Skeletal muscle cell (primary cell): ENCODE results near the gene ZBTB22.
A peak's percentile ranks its signal among the peaks of the same experiment; 100 is the strongest.

Experiments
- DNase-seq: peaks from one replicate; pipeline ENCODE4 v3.0.0-alpha.2; 2010; ENCODE audit warnings: low read depth
- H3K4me3 ChIP-seq: 2 replicates; pipeline ENCODE4 v1.5.1; 2011; ENCODE audit warnings: low read depth, mild to moderate bottlenecking, control low read depth, low read length, moderate library complexity

ZBTB22 gene

DNA sequence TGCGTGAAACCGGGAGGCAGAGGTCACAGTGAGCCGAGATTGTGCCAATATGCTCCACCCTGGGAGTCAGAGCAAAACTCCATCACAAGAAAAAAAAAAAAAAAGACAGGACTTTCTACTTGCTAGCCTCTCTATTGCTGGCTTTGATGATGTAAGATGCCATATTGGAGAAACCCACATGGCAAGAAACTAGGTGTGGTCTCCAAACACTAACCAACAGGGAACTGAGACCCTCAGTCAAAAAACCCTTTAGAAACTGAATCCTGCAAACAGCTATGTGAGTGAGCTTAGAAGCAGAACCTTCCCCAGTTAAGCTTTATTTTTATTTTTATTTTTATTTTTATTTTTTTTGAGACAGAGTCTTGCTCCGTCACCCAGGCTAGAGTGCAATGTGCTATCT, 18.4 kb upstream of the ZBTB22 start:
- no peak overlapping the region for H3K4me3 ChIP-seq
- DNase-seq: no peak

DNA sequence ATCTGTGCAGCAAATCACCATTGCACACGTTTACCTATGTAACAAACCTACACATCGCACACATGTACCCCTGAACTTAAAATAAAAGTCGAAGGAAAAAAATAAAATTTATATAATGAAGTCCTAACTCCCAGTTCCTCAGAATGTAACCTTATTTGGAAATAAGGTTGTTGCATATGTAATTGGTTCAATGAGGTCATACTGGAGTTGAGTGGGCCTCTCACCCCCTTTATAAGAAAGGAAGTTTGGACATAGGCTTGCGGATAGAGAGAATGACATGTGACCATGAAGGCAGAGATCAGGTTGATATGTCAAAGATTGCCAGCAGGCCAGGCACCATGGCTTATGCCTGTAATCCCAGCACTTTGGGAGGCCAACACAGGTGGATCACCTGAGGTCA, 16.1 kb upstream of the ZBTB22 start:
- DNase-seq: no peak
- H3K4me3 ChIP-seq: no peak overlapping the region

DNA sequence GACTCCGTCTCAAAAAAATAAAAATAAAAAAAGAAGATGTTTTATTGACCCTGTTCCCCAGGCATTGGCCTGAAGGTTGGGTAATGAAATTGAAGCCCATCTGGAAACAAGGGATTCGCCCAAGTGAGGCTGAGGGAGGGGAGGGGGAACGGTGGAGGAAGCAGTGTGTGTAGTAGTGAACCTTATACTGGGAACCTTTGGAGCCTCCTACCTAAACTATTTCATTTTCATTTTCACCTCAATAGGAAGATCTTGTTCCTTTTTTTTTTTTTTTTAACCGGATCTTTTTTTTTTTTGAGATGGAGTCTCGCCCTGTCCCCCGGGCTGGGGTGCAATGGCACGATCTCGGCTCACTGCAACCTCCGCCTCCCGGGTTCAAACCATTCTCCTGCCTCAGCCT, 13.2 kb upstream of the ZBTB22 start:
- no peak overlapping the region for H3K4me3 ChIP-seq

DNA sequence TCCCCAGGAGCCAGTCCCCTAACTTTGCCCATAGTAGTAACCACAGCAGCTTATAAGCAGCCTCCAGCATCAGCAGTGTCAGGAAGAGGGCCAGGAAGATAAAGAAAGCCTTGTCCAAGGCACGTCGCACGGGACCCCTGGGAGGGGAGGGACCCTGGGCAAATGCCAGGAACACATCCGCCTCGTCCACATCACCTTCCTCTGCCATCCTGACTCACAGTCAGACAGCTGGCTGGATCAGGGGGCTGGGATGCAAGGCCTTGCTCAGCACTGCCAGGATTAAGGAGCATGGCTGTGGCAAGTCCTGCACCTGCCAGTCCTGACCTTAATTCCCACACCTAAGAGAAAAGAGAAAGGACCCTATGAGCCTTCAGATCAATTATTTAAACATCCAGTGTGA, 11.5 kb upstream of the ZBTB22 start:
- DNase-seq: no peak
- H3K4me3 ChIP-seq: no peak overlapping the region

More for the DNA sequence above, 13.2 kb upstream of the ZBTB22 start:
- no peak for DNase-seq

DNA sequence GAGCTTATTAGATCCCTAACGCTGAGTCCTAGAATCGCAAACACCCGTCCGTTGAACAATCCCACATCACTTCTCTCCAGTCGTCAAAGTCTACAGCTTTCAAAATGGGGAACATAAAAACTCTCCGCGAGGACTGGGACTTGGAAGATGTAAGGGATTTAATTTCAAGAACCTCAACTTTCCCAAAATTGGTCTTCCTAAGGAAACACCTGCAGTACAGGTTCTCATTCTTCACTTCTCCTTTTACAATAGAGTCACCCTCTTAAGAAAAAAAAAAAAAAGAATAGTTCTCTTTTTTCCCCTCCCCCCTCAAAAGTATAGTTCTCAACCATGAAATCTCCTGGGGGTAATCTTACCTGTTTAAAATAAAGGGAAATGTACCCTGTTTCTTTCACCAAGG, 6.6 kb upstream of the ZBTB22 start:
- no peak overlapping the region for H3K4me3 ChIP-seq
- DNase-seq: no peak

DNA sequence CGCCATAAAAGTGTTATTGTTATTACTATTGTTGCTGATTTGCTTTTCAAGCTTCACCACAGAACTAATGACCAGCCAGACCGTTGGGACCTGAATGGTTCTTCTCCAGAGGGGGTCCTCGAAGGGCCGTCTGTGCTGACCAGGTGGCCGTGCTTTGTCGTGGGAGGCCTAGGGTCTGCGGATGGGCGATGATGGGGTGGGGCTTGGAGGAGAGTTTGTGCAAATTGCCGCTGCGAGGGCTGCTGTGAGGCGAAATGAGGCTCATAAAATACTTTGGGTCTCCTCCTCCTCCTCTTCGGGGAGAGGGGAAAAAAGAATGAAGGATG, 6.0 kb upstream of the ZBTB22 start:
- no peak for DNase-seq
- H3K4me3 ChIP-seq: peak overlapping the region; percentile 85

DNA sequence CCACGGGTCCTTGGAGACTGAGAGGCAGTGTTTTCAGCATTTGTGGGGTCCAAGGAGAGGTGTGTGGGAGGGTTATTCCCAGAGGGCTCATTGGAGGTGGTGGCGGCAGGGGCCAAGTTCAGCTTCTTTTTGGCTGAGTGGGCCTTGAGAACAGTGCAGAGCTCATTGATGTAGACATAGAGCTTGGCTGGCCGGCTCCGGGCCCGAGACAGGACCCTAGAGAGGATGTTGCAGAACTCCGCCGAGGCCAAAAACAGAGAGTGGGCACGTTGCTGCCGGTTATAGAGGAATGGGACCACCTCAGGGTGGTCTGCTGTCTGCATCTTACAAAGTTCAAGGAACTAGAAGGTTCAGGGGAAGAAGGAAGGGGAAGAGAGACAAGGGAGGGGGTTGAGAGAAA, 3.7 kb upstream of the ZBTB22 start:
- peak overlapping the region; percentile 85 for H3K4me3 ChIP-seq
- DNase-seq: no peak

DNA sequence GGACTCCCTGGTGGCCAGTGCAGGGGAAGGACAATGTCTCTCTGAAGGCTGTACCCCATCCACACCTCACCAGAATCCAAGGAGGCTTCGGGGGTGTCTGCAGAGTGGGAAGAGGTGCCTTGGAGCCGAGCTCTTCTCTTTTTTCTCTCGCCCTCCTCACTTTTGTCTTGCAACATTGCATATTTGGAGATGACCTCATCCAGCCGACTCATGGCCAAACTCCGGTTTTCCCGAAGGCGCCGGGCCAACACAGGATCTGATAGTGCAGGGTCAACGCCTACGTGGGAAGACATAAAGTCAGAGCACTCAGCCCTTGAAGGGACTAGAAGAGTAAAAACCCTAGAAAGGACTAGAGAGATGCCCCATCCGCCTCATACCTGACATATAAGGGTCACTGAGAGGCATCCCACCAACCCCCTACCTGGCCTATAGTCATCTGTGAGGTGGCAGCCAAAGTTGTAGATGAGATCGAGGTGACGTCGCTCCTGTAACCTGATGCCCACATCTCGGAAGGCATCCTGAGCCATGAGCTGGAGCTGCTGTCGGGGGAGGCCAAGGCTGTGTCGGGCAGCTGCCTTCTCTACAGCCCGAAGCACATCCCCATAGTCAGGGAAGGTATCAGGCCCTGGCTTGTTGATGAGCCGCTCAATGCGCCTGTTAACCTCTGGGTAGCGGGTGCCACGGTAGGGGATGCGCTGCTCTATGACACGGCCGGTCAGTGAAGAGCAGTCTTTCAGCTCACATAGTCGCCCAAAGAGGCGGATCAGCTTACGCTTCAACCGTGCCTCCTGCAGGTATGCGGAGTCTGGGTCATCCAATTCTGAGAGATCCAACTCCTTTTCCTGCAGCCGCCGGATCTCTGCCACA, 3.0 kb upstream of the ZBTB22 start:
- H3K4me3 ChIP-seq: peak overlapping the region; percentile 85

DNA sequence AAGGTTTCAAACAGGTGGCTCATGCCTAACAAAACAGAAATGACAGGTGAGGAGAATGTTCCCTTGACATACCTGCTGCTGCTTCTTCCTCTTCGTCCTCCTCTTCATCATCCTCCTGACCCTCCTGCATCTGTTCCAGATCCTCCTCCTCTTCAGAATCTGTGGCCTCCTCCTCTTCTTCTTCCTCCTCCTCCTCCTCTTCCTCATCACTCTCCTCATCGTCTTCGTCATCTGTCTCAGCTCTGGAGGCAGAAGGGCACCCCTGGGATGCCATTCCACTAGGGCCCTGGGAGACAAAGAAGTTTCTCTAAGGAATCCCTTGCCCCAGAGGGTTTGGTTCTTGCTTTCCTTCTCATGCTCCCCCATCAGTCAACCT, 2.4 kb upstream of the ZBTB22 start:
- DNase-seq: no peak
- peak overlapping the region; percentile 24 for H3K4me3 ChIP-seq

More for the DNA sequence above, 3.0 kb upstream of the ZBTB22 start:
- DNase-seq: peak; percentile 84

DNA sequence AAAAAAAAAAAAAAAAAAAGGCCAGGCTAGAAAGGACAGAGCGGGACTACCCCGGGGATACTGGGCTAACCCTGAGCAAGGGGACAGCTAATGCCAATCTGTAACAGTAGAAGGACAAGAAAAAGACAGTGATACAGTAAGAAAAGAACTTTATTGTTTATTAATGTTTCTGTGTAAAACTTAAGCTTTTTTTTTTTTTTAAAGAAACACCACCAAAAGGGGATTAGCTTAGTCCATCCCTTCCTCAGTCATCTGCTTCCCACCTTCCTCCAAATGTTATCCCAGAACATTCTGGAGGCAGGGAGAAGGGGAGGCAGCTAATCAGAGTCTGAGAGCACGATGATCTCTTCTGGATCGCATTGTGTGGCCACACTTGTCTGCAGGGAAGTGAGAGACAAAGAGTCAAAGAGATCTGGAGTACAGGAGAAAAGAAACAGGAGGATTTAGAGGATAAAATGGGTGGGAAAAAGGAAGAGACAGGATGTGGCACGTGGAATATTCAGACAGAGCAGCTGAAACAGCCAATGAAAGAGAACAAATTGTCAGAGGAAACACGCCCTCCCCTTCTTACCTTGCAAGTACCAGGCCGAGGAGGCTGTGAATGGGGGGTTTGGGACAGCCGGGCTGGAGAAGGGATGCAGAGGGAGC, 1.0 kb upstream of the ZBTB22 start:
- DNase-seq: no peak
- peak overlapping the region; percentile 60 for H3K4me3 ChIP-seq

DNA sequence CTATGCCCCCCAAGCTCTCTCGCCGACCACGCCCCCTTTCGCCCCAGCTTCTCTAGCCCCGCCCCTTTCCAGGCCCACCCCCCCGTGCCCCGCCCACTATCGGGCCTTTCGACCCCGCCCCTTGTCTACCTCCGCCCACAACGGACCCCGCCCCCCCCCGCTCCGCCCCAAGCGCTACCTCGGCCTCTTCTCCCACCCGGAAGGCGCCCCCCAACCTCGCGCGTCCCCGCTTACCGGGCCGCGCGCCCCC, 200 bp downstream of the ZBTB22 start:
- DNase-seq: no peak
- peak overlapping the region; percentile 60 for H3K4me3 ChIP-seq

DNA sequence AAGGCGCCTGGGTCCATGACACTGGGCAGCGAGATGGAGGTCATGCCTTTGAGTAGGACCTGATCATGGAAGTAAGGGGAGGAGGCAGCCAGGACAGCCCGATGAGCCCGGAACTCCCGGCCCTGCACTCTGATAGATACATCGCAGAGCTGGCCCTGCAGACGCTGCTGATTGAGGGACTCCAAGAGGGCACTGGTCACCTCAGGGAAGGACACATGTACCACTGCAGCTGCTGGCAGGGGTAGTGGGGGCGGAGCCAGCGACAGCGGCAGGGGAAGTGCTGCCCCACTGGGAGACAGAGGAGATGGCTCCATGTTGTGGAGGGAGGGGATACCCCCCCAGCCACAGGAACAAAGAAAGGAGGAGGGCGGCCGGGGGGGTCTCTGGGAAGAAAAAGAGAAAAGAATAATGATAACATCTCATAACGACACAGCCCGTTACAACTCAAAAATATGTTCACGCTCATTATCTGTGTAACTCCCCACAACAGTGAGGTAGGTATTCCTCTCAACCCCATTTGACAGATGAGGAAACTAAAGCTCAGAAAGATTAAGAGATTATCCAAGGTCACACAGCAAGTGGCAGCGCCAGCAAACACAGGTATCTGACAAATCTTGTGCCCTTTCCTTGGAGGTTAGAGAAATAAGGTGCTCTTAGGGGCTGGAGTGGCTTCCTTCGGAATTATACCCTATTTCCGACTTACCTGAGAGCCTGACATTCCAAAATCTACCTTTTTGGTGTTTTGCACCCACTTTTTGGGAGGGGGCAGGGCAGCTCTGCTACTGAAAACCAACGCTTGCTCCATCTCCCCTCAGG, 733 bp downstream of the ZBTB22 start:
- no peak for DNase-seq
- H3K4me3 ChIP-seq: peak overlapping the region; percentile 60

DNA sequence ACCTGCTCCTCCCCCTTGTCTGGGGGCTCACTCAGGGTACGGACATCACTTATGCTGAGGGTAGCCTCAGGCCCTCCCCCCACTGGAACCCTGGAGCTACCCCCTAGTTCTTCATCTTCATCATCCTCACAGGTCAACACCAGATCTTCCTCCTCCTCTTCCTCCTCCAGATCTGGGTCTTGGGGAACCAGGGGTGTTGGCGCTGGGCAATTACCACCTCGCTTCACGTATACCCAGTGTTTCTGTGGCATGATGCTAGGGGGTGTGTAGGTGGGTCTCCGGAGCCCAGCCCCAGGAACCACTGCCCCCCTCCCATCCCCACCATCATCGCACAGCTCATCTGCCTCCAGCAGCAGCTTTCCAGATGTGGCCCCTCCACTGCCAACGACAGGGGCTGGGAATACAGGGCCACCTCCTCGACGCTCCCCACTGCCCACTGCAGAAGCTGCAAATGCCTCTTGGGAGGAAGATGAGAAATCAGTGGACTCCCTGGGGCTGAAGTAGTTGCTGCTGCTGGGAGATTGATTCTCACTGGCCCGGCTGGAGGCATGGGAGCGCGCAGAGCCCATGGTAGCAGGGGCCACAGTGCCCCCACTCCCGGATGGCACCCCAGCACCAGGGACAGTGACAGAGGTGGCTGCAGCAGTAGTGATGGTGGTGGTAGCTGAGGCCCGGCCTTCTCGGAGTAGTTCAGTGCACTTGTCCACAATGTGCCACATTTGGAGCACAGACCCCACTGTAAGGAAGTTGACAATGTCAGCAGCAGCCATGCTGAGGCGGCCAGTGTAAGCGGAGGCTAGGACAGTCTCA, 1.5 kb downstream of the ZBTB22 start:
- no peak overlapping the region for H3K4me3 ChIP-seq
- DNase-seq: no peak

DNA sequence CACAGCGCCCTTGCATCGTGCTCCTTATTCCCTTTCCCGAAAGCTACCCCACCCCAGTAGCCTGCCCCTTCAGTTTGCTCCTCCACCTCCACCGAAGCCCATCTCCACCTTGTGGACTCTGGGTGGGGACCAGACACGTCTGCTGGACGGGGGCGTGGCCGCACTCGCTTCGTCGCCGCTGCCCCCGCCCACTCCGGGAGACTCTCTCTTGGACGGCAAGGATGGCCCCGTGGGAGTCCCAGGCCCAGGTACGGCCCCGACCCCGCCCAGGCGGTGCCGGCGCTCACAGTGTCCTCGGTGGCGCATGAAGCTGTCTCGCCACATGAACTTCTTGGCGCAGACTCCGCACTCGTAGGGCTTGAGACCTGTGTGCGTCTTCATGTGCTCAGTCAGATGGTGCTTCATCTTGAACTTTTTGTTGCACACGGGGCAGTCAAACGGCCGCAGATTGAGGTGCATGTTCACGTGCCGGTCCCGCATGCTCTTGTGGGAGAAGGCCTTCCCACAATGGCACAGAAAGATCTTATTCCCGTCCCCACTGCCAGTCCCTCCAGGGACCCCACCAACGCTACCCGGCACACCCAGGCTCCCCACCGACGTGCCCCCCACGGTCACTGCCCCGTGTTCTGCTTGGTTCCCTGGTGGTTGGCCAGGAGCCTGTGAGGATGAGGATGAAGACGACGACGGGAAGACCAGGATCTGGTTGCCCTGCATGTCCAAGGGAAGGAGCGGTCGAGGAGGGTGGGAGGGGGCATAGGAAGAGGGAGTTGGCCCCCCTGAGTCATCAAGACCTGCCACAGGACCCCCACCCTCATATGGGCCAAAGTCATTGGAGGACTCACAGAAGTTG, 2.4 kb downstream of the ZBTB22 start:
- H3K4me3 ChIP-seq: peak overlapping the region; percentile 74
- no peak for DNase-seq

DNA sequence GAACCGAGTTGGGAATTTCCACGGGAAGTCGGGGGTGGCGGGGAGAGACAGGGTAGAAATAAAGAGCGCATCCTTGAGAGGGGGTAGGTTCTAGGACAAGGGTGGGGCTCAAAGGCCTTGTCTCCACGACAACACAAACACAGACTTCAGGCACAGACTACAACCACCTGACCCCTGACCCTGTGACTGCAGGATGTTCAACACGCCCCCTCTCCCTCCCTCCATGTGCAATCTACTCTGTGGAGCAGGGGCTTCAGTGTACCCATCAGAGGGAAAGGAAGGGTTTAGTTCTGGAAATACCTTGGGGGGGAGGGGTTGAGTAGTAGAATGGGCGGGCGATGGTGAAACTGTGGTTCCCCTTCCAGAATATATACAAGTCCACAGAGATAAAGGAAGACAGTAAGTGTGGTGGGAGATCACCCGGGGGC, 3.0 kb downstream of the ZBTB22 start:
- no peak for DNase-seq
- H3K4me3 ChIP-seq: peak overlapping the region; percentile 74

DNA sequence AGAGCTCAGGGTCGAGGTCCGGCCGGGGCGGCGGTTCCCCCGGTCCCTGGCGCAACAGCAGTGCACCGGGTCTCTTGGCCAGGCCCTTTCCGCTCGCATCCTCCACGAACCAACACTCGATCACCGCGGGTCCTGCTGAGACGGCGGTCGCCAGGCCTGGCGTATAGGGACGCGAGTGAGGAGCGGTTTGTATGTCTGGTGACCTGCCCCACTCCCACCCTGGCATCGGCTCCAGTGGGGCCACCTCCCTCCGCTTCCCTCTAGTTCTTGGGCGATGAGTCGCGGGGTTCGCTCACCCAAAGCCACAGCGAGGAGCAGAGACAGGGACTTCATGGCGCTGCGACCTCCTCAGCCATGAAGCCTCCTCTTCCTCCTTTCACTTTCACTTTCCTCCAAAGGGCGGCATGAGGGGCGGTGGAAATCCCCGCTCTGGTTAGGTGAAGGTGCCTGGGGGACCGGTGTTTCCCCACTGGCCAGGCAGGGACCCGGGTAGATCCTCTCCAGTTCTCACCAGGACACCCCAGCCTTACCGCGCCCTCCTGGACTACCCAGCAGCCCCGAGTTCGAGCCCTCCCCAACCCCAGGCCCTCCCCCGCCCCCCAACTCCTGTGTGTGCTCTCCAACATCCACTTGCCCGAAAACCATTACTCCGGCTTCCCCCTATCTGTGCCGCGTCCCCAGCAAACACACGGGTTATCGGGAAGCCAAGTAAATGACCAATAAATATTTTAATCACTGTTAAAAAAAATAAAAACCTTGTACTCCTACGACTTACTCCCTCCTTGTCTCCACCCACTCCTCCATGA, 3.6 kb downstream of the ZBTB22 start, which contains the start of gene TAPBP:
TAPBP (minus strand) TSS at position 370 of the 806 bp plus-strand sequence; CDS start at position 333, 37 bp downstream.
- H3K4me3 ChIP-seq: peak within 1 kb of the TSS; percentile 74
- DNase-seq: no peak

DNA sequence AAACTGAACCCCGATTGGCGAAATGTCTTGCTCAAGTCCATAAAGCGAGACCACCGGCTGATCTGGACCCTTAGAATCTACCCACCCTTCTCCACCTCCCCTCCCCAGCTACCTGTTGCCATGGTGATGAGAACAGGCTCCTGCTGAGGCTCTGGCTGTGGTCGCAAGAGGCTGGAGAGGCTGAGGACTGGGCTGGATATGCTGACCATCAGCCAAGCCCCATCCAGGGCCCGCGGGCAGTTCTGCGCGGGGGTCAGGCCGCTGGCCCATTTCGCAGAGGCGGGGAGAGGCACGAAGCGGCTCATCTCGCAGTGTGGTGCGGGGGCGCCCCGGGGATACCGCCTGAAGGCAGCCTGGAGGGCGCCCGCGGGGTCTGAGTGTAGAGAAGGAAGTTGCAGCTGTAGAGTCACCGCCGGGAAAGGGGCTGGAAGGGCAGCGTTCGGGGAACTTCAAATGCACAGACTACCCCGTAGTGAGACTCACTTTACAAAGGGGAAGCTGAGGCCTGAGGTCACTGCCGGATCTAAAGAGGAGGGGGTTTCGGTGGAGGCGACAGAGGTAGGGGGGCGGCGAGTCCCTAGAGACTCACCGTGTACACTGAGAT, 4.3 kb downstream of the ZBTB22 start:
- DNase-seq: no peak
- H3K4me3 ChIP-seq: peak overlapping the region; percentile 74
